AG04449 (cell line): ENCODE data around the gene ZSCAN31.
"Not testable (repeated sequence)": the region's sequence is repeated elsewhere in the genome, so short reads cannot be mapped to it uniquely, and the experiment has no call there.

Source experiments
- CTCF ChIA-PET: fragments of 350-600 bp; formaldehyde crosslinking; extraction: SDS; loops from one replicate; lab custom pipeline; 2021; ENCODE audit warnings: antibody characterized with exemption; lab: Yijun Ruan, JAX
- POLR2A ChIA-PET: fragments of 400-600, 350-600 bp; formaldehyde crosslinking; extraction: SDS; loops from one replicate; lab custom pipeline; 2020; ENCODE audit warnings: antibody characterized with exemption, inconsistent platforms; lab: Yijun Ruan, JAX
- DNase-seq: peaks from one replicate; pipeline ENCODE4 v3.0.0-alpha.2; 2010; ENCODE audit warnings: low read depth, low spot score
- H3K4me3 ChIP-seq: 2 replicates; pipeline ENCODE4 v1.5.1; 2011; ENCODE audit warnings: low read depth, mild to moderate bottlenecking, control low read depth, low read length
- CTCF ChIP-seq: IDR thresholded peaks from one replicate; pipeline ENCODE4 v1.5.1; 2011; ENCODE audit warnings: mild to moderate bottlenecking, moderate library complexity, low read length, control low read depth, inconsistent platforms; ENCODE audit not compliant: insufficient read depth; ENCODE audit errors: missing control alignments

Gene ZSCAN31

DNA sequence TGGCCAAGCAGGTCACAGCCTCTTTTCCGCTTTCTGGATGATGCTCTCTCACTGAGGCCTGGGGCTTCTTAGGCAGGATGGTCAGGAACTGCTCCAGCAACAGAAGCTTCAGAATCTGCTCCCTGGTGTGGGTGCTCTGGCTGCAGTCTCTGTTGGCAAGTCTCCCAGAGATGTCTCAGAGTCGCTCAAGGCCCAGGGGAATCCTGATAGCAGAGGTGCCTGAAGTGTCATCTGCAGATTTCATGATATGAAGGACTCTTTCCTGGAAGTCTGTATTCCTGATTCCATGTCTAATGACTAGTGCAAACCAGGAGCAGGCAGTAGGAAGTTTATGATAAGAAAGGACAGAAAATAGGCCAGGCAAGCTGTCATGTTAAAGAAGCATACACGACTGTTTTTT lies 20.3 kb downstream of the ZSCAN31 start:
- ChIA-PET CTCF (interaction anchor here (1.0 kb wide), 1 partner anchor 18 kb away, joined by 3 read pairs; no protein-coding TSS in a partner anchor), POLR2A (no interaction called here)
- H3K4me3 ChIP-seq: no peak overlapping the region
- no peak for DNase-seq
- no peak for TF ChIP-seq CTCF

DNA sequence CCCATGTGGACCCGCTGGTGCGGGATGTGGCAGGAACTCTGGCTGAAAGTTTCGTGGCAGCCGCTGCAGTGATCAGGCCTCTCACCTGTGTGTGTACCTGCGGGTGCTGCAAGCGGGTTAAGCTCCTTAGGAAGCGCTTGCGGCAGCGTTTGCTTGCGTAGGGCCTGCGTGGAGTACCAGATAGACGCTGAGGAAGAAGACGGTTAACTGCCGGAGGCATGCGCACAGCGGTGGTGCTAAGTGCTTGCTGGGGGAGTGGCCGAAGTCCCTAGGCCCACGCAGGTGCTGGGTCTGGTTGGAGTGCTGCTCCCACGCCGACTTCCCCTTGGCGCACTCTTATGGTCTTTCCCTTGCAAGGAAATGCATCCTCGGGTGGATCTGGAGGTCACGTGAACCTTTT lies 23.0 kb downstream of the ZSCAN31 start:
- H3K4me3 ChIP-seq: no peak overlapping the region
- POLR2A ChIA-PET: interaction anchor here (0.6 kb wide), 1 partner anchor 40 kb away, joined by 3 read pairs; no protein-coding TSS in a partner anchor
- no peak for DNase-seq
- CTCF ChIA-PET: no interaction called here
- TF ChIP-seq CTCF: no peak

DNA sequence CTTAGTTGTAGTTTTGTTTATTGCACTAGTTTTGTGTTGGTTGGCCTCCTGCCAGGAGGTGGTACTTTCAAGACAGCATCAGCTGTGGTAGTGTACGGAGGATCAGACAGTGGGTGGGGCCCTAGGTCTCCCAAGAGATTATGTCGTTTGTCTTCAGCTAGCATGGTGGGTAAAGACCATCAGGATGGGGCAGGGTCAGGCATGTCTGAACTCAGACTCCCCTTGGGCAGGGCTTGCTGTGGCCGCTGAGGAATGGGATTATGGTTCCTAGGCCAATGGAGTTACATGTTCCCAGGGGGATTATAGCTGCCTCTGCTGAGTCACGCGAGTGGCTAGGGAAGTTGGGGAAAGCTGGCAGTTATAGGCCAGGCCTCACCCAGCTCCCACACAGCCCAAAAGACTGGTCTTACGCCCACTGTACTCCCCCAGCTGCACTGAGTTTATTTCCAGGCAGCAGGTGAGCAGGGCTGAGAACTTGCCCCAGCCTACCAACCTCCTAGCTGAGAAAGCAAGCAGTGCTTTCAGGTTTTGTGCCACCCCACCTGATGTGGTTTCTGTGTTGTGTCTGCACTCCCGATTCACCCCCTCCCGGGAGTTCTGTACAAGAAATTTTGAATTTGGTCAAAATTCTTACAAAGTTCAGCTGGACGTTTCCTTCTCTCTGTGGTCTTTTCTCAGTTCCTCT lies 24.7 kb downstream of the ZSCAN31 start:
- TF ChIP-seq CTCF: no peak
- POLR2A ChIA-PET: no interaction called here

DNA sequence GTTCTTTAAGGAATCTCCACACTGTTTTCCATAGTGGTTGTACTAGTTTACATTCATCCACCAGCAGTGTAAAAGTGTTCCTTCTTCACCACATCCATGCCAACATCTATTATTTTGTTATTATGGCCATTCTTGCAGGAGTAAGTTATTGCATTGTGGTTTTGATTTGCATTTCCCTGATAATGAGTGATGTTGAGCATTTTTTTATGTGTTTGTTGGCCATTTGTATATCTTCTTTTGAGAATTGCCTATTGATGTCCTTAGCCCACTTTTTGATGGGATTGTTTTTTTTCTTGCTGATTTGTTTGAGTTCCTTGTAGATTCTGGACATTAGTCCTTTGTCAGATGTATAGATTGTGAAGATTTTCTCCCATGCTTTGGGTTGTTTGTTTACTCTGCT lies 29.6 kb downstream of the ZSCAN31 start:
- POLR2A ChIA-PET, H3K4me3 ChIP-seq, DNase-seq, CTCF ChIA-PET: not testable (repeated sequence)

More for the DNA sequence above, 24.7 kb downstream of the ZSCAN31 start:
- CTCF ChIA-PET: no interaction called here
- no peak for DNase-seq
- no peak overlapping the region for H3K4me3 ChIP-seq

- no peak overlapping the region for H3K4me3 ChIP-seq
- no peak for TF ChIP-seq CTCF
- POLR2A ChIA-PET: no interaction called here
- CTCF ChIA-PET: interaction anchor here (1.5 kb wide), 1 partner anchor 53 kb away, joined by 3 read pairs; no protein-coding TSS in a partner anchor
- no peak for DNase-seq
Measured at GRCh38 chr6:28303570-28303969, 32.4 kb downstream of the ZSCAN31 start.

DNA sequence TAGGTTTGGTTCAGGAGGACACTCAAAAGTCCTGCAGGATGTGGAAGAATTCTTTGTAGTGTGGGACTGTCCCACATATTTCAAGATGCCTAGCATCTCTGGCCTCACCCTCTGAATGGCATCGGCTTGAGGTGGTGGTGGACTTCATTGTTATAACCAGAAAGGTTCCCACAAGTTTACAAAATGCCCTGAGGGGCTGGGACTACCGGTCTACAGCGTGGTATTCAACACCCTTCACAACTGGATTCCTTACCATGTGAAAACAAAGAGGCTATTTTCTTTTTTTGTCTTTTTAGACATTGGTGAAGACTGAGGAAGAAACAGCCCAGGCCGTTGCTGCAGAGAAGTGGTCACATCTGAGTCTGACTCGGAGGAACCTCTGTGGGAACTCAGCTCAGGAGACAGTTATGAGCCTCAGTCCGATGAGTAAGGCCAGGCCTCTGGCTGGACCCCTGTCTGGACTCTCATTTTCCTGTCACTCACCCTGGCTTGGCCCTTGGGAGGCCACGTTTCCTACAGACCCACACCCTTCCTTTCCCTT lies 39.4 kb downstream of the ZSCAN31 start:
- TF ChIP-seq CTCF: no peak
- no peak overlapping the region for H3K4me3 ChIP-seq
- ChIA-PET POLR2A (no interaction called here), CTCF (no interaction called here)
- no peak for DNase-seq
